Measurements from ENCODE around the gene TNFRSF13B. TPM values are rescaled to one million over a fixed set of nuclear protein-coding genes. Genes with fewer than 3 reads are reported as not detected.

Gene TNFRSF13B
- total and polyA plus RNA-seq, 2 donors (not counting 3 experiments of a cell fraction or from before 2014, with no cell fraction given), result not detected

GRCh38 chr17:16999931-17000625 is 28.2 kb upstream of the TNFRSF13B start:
- BruUV-seq (replicated peaks), result no TSS peak
- H3K27me3 ChIP-seq (ENCODE audit: control insufficient read depth in 2 of 2, insufficient read depth in 2 of 2, low read length in 2 of 2), result peaks cover 0 to 2% of the 10 kb centered on the region in 2 experiments
- CTCF ChIA-PET, result interaction anchor here (0.6 to 2.7 kb wide), 6 partner anchors 8 to 220 kb away, joined by 3 to 15 read pairs (median 3); no protein-coding TSS in a partner anchor
- no peaks in the 10 kb centered on the region for H3K36me3 ChIP-seq (ENCODE audit: control insufficient read depth in 2 of 2, extremely low read depth in 1 of 2, insufficient read depth in 2 of 2, low read length in 2 of 2)
- dilution Hi-C loops (cut with MboI; ENCODE audit: extremely low pct_ligation_motif_present, low sequenced_read_pairs) (no loop called here), intact Hi-C loops (cut with micrococcal nuclease) (loop anchor here (5.0 to 10.0 kb wide), 5 partner anchors 65 to 315 kb away; partner anchors contain the start of genes FLCN and PLD6)
- DNase-seq (ENCODE audit: low read depth, low spot score) (no peak), FAIRE-seq (no peak)
- no peak overlapping the region for H2AFZ ChIP-seq (ENCODE audit: low read depth, low read length)
- H3K4me1 ChIP-seq (ENCODE audit: control insufficient read depth, extremely low read depth, insufficient read depth, low read length), result peaks cover 3% of the 10 kb centered on the region
- no peaks in the 10 kb centered on the region for H3K9me3 ChIP-seq (replicated peaks; ENCODE audit: control insufficient read depth, insufficient read depth, low read length)
- no peak overlapping the region for H3K4me3 ChIP-seq (replicated peaks in 1 of 3; ENCODE audit: insufficient read depth in 1 of 3, low read depth in 1 of 3, low read length in 3 of 3)
- no peaks in the 10 kb centered on the region for H3K79me2 ChIP-seq (ENCODE audit: control insufficient read depth, insufficient read depth, low read length)
- no peaks in the 10 kb centered on the region for H3K9me1 ChIP-seq (replicated peaks; ENCODE audit: control insufficient read depth, extremely low read depth, insufficient read depth, low read length)
- H4K20me1 ChIP-seq (replicated peaks; ENCODE audit: control insufficient read depth, extremely low read depth, insufficient read depth, low read length), result no peaks in the 10 kb centered on the region
- H3K4me2 ChIP-seq (ENCODE audit: insufficient read depth, low read length), result no peak overlapping the region
- H3K27ac ChIP-seq (ENCODE audit: insufficient read depth, low read depth, low read length), result no peak overlapping the region
- H3K9ac ChIP-seq (replicated peaks; ENCODE audit: extremely low read depth, insufficient read depth, low read length), result no peak overlapping the region
- POLR2A ChIA-PET, result no interaction called here
- TF ChIP-seq MYC (IDR thresholded peaks at IDR 0.05; ENCODE audit: low read depth, low read length) (no peak), EZH2 (IDR thresholded peaks at IDR 0.05; ENCODE audit: borderline replicate concordance, low read depth, low read length, severe bottlenecking) (no peak), CTCF (IDR thresholded peaks at IDR 0.05; ENCODE audit: extremely low read depth in 1 of 2, insufficient read depth in 1 of 2, low read depth in 1 of 2, low read length in 2 of 2) (no peak), GATA2 (IDR thresholded peaks at IDR 0.05; ENCODE audit: insufficient read depth, insufficient read length, low read depth, low read length) (no peak), FOS (IDR thresholded peaks at IDR 0.05; ENCODE audit: borderline replicate concordance, insufficient read depth, low read length) (no peak), POLR2A (IDR thresholded peaks at IDR 0.05; ENCODE audit: low read depth, low read length) (no peak), MAX (IDR thresholded peaks at IDR 0.05; ENCODE audit: insufficient read depth, insufficient read length) (no peak), POLR2AphosphoS5 (IDR thresholded peaks at IDR 0.05; ENCODE audit: insufficient read depth, low read depth, low read length) (no peak), JUN (IDR thresholded peaks at IDR 0.05; ENCODE audit: borderline replicate concordance, insufficient read depth, insufficient read length, low read depth) (no peak)
